ENCODE data around the gene USP35. TPM values are rescaled to one million over a fixed set of nuclear protein-coding genes. Genes with fewer than 3 reads are reported as not detected.

The USP35 gene
- total RNA-seq, 1 experiment from 2014 or later = 10.6 TPM

GRCh38 chr11:78251083-78251775, 62.5 kb downstream of the USP35 start (continued):
- no peak for TF ChIP-seq CBFB (CRISPR knock-in tag; IDR thresholded peaks at IDR 0.05; ENCODE audit: low read depth)
- TF ChIP-seq, protein P1, sequence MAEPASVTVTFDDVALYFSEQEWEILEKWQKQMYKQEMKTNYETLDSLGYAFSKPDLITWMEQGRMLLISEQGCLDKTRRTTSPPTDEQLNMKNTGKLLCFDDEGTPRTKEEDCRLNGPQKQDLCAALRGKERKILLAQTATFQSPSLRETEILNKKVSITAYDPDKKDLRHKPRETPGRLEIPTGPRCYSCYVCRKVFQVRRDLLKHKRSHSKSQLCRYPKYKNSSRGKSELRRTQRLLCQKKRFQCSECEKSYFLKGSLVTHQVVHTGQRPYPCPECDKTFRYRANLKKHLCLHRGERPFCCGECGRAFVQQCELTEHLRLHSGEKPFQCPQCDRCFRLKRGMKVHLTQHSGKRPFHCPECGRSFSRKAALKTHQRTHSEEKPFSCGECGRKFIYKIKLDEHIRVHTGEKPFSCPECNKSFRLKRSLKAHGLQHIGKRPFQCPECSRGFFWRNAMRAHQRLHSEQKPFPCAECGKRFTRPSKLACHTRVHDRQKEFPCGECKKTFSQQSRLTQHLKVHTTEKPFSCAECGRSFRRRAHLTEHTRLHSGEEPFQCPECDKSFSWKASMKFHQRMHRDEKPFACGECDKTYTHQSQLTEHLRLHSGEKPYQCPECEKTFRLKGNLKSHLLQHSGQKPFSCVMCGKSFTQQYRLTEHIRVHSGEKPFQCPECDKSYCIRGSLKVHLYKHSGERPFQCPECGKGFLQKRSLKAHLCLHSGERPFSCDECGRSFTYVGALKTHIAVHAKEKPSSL (CRISPR knock-in tag; conservative IDR thresholded peaks at IDR 0.05) = no peak
- TF ChIP-seq NFE2L1 (CRISPR knock-in tag; IDR thresholded peaks at IDR 0.05) = no peak
- no peak for TF ChIP-seq AFF4 (CRISPR knock-in tag; IDR thresholded peaks at IDR 0.05; ENCODE audit: borderline replicate concordance)
- no peak for TF ChIP-seq ZNF396 (CRISPR knock-in tag; IDR thresholded peaks at IDR 0.05; ENCODE audit: borderline replicate concordance)
- no peak for TF ChIP-seq ZNF281 (CRISPR knock-in tag; IDR thresholded peaks at IDR 0.05)
- no peak for TF ChIP-seq TCF7 (CRISPR knock-in tag; IDR thresholded peaks at IDR 0.05; ENCODE audit: low read depth)
- TF ChIP-seq ZNF416 (CRISPR knock-in tag; IDR thresholded peaks at IDR 0.05) = no peak
- no peak for TF ChIP-seq TEAD1 (CRISPR knock-in tag; IDR thresholded peaks at IDR 0.05)
- no peak for TF ChIP-seq GRHL2 (CRISPR knock-in tag; IDR thresholded peaks at IDR 0.05; ENCODE audit: insufficient replicate concordance, severe bottlenecking)

DNA sequence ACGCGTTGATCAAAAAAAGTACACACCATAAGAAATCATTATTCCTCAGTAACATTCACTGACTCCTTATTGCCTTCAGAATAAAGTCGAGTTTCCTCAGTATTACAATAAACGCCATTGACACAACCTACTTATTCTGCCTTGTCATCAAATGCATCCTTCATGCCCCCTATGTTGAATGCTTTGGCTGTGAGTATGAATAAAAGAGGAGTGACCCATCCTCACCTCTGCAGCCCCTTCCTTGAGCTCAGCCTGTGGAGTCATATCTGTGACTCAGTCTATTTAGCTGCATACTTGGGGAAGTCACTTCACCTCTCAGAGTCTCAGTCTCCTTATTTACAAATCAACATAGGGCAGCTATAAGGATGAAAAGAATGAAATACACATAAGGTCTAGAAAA, 65.1 kb downstream of the USP35 start:
- no peaks in the 10 kb centered on the region for H3K27me3 Mint-ChIP-seq (ENCODE audit: low read depth)
- ChIA-PET POLR2A (interaction anchor here (0.5 kb wide), 1 partner anchor 121 kb away, joined by 4 read pairs; no protein-coding TSS in a partner anchor), CTCF (no interaction called here)
- ATAC-seq (no peak), DNase-seq (ENCODE audit: low spot score) (no peak)
- TF ChIP-seq ELF4 (CRISPR knock-in tag; IDR thresholded peaks at IDR 0.05; ENCODE audit: low read depth) = no peak
- no peak for TF ChIP-seq NFYB (CRISPR knock-in tag; conservative IDR thresholded peaks at IDR 0.05; ENCODE audit: low read depth)
- TF ChIP-seq ATF1 (CRISPR knock-in tag; IDR thresholded peaks at IDR 0.05) = no peak
- TF ChIP-seq PRDM15 (CRISPR knock-in tag; IDR thresholded peaks at IDR 0.05) = no peak
- TF ChIP-seq EMX1 (CRISPR knock-in tag; IDR thresholded peaks at IDR 0.05) = no peak
- no peaks in the 10 kb centered on the region for H3K9me3 Mint-ChIP-seq
- no peaks in the 10 kb centered on the region for H3K36me3 Mint-ChIP-seq
- H3K4me3 Mint-ChIP-seq = no peak overlapping the region
- no peak overlapping the region for H3K27ac Mint-ChIP-seq
- H3K4me1 Mint-ChIP-seq = no peaks in the 10 kb centered on the region
